Measurements from ENCODE around the gene ATP13A1.
"Not testable (repeated sequence)": the region's sequence is repeated elsewhere in the genome, so short reads cannot be mapped to it uniquely, and the experiment has no call there.

ATP13A1 gene

GRCh38 chr19:19697589-19697988 lies 34.1 kb upstream of the ATP13A1 start:
- DNase-seq (ENCODE audit: low read depth), result no peak
- TF ChIP-seq CTCF (IDR thresholded peaks at IDR 0.05; ENCODE audit: control insufficient read depth, insufficient read depth, low read depth, low read length, missing control alignments), result no peak
- H3K4me3 ChIP-seq (ENCODE audit: control insufficient read depth, low read depth, low read length), result no peak overlapping the region

- no peak for DNase-seq (ENCODE audit: low read depth)
- H3K4me3 ChIP-seq (ENCODE audit: control insufficient read depth, low read depth, low read length), result no peak overlapping the region
- TF ChIP-seq CTCF (IDR thresholded peaks at IDR 0.05; ENCODE audit: control insufficient read depth, insufficient read depth, low read depth, low read length, missing control alignments), result no peak
Measured at GRCh38 chr19:19696386-19696785, 32.9 kb upstream of the ATP13A1 start.

GRCh38 chr19:19691683-19692082 lies 28.2 kb upstream of the ATP13A1 start:
- H3K4me3 ChIP-seq (ENCODE audit: control insufficient read depth, low read depth, low read length), result no peak overlapping the region
- no peak for TF ChIP-seq CTCF (IDR thresholded peaks at IDR 0.05; ENCODE audit: control insufficient read depth, insufficient read depth, low read depth, low read length, missing control alignments)
- no peak for DNase-seq (ENCODE audit: low read depth)

- DNase-seq (ENCODE audit: low read depth), result not testable (repeated sequence)
Measured at GRCh38 chr19:19689023-19689422, 25.5 kb upstream of the ATP13A1 start.

GRCh38 chr19:19687090-19687489 lies 23.6 kb upstream of the ATP13A1 start:
- no peak for TF ChIP-seq CTCF (IDR thresholded peaks at IDR 0.05; ENCODE audit: control insufficient read depth, insufficient read depth, low read depth, low read length, missing control alignments)
- no peak for DNase-seq (ENCODE audit: low read depth)
- no peak overlapping the region for H3K4me3 ChIP-seq (ENCODE audit: control insufficient read depth, low read depth, low read length)

More at GRCh38 chr19:19689023-19689422, 25.5 kb upstream of the ATP13A1 start:
- H3K4me3 ChIP-seq (ENCODE audit: control insufficient read depth, low read depth, low read length), result not testable (repeated sequence)

GRCh38 chr19:19686580-19686979 lies 23.1 kb upstream of the ATP13A1 start:
- TF ChIP-seq CTCF (IDR thresholded peaks at IDR 0.05; ENCODE audit: control insufficient read depth, insufficient read depth, low read depth, low read length, missing control alignments), result no peak
- no peak for DNase-seq (ENCODE audit: low read depth)
- no peak overlapping the region for H3K4me3 ChIP-seq (ENCODE audit: control insufficient read depth, low read depth, low read length)

GRCh38 chr19:19686119-19686518 lies 22.6 kb upstream of the ATP13A1 start:
- H3K4me3 ChIP-seq (ENCODE audit: control insufficient read depth, low read depth, low read length); DNase-seq (ENCODE audit: low read depth): not testable (repeated sequence)

All from AG09309 (cell line).